HepG2 (cell line): ENCODE measurements around the gene KRT12. TPM values are rescaled to one million over a fixed set of nuclear protein-coding genes. Genes with fewer than 3 reads are reported as not detected.
A peak's percentile ranks its signal among the peaks of the same experiment; 100 is the strongest.

ENCODE experiments used
- ATF7 ChIP-seq, 2 experiments: fragments of 450-650 bp in 1 of 2; sonication (generic) in 1 of 2; formaldehyde crosslinking in 1 of 2; IDR thresholded peaks; 2 replicates each; pipeline versions ENCODE4 v1.4.0 to v1.6.1; 2016 to 2020; ENCODE audit warnings: antibody characterized with exemption in 1 of 2, mild to moderate bottlenecking in 1 of 2, missing genetic modification reagents in 1 of 2
- FOXA3 ChIP-seq: IDR thresholded peaks from 2 replicates; pipeline ENCODE4 v1.6.1; 2016; ENCODE audit warnings: missing genetic modification reagents, missing compliant biosample characterization
- HOXA3 ChIP-seq: sonication (generic); formaldehyde crosslinking; IDR thresholded peaks from 2 replicates; pipeline ENCODE4 v1.5.0; 2020; ENCODE audit warnings: missing genetic modification reagents
- MAFK ChIP-seq, 2 experiments: IDR thresholded peaks in 1 of 2; conservative IDR thresholded peaks in 1 of 2; 2 replicates each; pipeline ENCODE4 v1.6.1; 2011; ENCODE audit warnings: improper control_type of control experiment in 2 of 2, low read length in 2 of 2
- MTF1 ChIP-seq: sonication (generic); formaldehyde crosslinking; IDR thresholded peaks from 2 replicates; pipeline ENCODE4 v1.5.0; 2020; ENCODE audit warnings: missing genetic modification reagents
- RXRA ChIP-seq: sonication (generic); formaldehyde crosslinking; IDR thresholded peaks from 2 replicates; pipeline ENCODE4 v1.5.1; 2020; ENCODE audit warnings: missing genetic modification reagents
- ZBTB7A ChIP-seq: sonication (generic); formaldehyde crosslinking; IDR thresholded peaks from 2 replicates; pipeline ENCODE4 v1.8.0; 2022; ENCODE audit warnings: mild to moderate bottlenecking, missing genetic modification reagents
- ZNF557 ChIP-seq: sonication (generic); formaldehyde crosslinking; IDR thresholded peaks from 2 replicates; pipeline ENCODE4 v1.4.0; 2020; ENCODE audit warnings: missing genetic modification reagents
- ZNF704 ChIP-seq: sonication (generic); formaldehyde crosslinking; IDR thresholded peaks from 2 replicates; pipeline ENCODE4 v1.8.1; 2023; ENCODE audit warnings: mild to moderate bottlenecking, inconsistent platforms, moderate library complexity, missing genetic modification reagents, borderline replicate concordance
- polyA plus RNA-seq, 8 experiments: library from polyadenylated mRNA; depleted of rRNA in 3 of 8; stranded (reverse) in 7 of 8; unstranded in 1 of 8; fragments of >200 nt; fragmentation: Illumina TruSeq in 4 of 8; extraction: Trizol in 4 of 8; gene quantifications; 2 replicates each; pipeline versions ENCODE4 v1.2.1 to v1.2.3, GENCODE V29; 2011 to 2016; ENCODE audit warnings: low read depth in 4 of 8, missing spikeins in 1 of 8, mixed read lengths in 1 of 8; ENCODE audit not compliant: insufficient read depth in 1 of 8
- total RNA-seq, 5 experiments: library from RNA; depleted of rRNA; stranded (reverse); fragments of >200 nt; fragmentation: Illumina TruSeq; extraction: Trizol; gene quantifications; 2 replicates each; pipeline ENCODE4 v1.2.3, GENCODE V29; 2016; ENCODE audit warnings: low read depth in 1 of 5
- TF ChIP-seq, protein P1 (sequence below): sonication (generic); formaldehyde crosslinking; conservative IDR thresholded peaks from 2 replicates; pipeline ENCODE4 v1.8.0; 2022; ENCODE audit warnings: missing genetic modification reagents
- TF ChIP-seq, protein P2 (sequence below), 2 experiments: sonication (generic) in 1 of 2; formaldehyde crosslinking in 1 of 2; IDR thresholded peaks; 2 replicates each; pipeline versions ENCODE4 v1.4.0 to v1.6.1; 2016 to 2020; ENCODE audit warnings: borderline replicate concordance in 1 of 2, low read depth in 1 of 2, mild to moderate bottlenecking in 1 of 2, missing genetic modification reagents in 1 of 2
- TF ChIP-seq, protein P3 (sequence below): sonication (generic); formaldehyde crosslinking; IDR thresholded peaks from 2 replicates; pipeline ENCODE4 v1.4.0; 2020; ENCODE audit warnings: mild to moderate bottlenecking, missing genetic modification reagents

KRT12 gene
- total and polyA plus RNA-seq, 2 of the 13 experiments (the other 11 are each of a cell fraction or from before 2014, with no cell fraction given), result 0.07 to 0.09 TPM

DNA sequence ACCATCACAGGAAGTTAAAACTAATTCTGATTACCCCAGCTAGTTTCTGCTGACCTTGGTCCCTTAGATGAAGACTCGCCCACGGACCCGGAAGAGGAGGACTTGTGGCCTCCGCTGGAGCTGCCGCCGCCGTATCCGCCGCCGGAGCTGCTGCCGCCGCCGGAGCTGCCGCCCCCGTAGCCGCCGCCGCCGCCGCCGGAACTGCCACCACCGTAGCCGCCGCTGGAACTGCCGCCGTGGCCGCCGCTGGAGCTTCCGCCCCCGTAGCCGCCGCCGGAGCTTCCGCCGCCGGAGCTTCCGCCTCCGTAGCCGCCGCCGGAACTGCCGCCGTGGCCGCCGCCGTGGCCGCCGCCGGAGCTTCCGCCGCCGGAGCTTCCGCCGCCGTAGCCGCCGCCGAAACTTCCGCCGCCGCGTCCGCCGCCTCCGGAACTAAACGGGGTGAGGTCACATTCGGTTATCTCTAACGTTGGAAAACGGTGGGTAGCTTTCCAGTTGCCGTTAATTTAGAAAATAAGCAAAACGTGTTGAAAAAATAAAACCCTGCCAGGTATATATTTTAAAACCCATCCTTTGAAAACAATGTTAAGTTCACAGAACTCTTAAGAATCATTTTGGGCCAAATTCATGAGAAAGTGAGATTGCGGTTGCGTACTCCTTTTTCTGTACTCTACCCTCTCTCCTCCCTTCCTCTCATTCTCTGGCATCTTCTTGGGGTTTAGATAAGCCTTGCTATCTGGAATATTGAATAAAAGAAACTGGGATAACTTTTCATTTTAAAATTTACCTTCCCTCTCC is 48.1 kb downstream of the KRT12 start (continued):
- TF ChIP-seq, protein P1, sequence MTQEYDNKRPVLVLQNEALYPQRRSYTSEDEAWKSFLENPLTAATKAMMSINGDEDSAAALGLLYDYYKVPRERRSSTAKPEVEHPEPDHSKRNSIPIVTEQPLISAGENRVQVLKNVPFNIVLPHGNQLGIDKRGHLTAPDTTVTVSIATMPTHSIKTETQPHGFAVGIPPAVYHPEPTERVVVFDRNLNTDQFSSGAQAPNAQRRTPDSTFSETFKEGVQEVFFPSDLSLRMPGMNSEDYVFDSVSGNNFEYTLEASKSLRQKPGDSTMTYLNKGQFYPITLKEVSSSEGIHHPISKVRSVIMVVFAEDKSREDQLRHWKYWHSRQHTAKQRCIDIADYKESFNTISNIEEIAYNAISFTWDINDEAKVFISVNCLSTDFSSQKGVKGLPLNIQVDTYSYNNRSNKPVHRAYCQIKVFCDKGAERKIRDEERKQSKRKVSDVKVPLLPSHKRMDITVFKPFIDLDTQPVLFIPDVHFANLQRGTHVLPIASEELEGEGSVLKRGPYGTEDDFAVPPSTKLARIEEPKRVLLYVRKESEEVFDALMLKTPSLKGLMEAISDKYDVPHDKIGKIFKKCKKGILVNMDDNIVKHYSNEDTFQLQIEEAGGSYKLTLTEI (CRISPR knock-in tag), result no peak
- TF ChIP-seq FOXA3 (CRISPR knock-in tag) (no peak), MAFK (conservative IDR thresholded peaks at IDR 0.05 in 1 of 2, IDR thresholded peaks at IDR 0.05 in 1 of 2; ENCODE audit: low read length in 2 of 2) (peak; percentile 28 to 52; a peak in 1 of 4 replicates), ZBTB7A (CRISPR knock-in tag) (no peak), RXRA (CRISPR knock-in tag) (no peak), HOXA3 (CRISPR knock-in tag) (peak; percentile 83), ZNF557 (CRISPR knock-in tag) (no peak), ZNF704 (no peak), MTF1 (no peak), ATF7 (IDR thresholded peaks at IDR 0.05) (no peak), ATF7 (CRISPR knock-in tag; IDR thresholded peaks at IDR 0.05) (no peak)
- TF ChIP-seq, protein P2, sequence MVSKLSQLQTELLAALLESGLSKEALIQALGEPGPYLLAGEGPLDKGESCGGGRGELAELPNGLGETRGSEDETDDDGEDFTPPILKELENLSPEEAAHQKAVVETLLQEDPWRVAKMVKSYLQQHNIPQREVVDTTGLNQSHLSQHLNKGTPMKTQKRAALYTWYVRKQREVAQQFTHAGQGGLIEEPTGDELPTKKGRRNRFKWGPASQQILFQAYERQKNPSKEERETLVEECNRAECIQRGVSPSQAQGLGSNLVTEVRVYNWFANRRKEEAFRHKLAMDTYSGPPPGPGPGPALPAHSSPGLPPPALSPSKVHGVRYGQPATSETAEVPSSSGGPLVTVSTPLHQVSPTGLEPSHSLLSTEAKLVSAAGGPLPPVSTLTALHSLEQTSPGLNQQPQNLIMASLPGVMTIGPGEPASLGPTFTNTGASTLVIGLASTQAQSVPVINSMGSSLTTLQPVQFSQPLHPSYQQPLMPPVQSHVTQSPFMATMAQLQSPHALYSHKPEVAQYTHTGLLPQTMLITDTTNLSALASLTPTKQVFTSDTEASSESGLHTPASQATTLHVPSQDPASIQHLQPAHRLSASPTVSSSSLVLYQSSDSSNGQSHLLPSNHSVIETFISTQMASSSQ (IDR thresholded peaks at IDR 0.05; ENCODE audit: low read depth), result no peak
- TF ChIP-seq, protein P2 (CRISPR knock-in tag; IDR thresholded peaks at IDR 0.05; ENCODE audit: borderline replicate concordance), result no peak
- TF ChIP-seq, protein P3, sequence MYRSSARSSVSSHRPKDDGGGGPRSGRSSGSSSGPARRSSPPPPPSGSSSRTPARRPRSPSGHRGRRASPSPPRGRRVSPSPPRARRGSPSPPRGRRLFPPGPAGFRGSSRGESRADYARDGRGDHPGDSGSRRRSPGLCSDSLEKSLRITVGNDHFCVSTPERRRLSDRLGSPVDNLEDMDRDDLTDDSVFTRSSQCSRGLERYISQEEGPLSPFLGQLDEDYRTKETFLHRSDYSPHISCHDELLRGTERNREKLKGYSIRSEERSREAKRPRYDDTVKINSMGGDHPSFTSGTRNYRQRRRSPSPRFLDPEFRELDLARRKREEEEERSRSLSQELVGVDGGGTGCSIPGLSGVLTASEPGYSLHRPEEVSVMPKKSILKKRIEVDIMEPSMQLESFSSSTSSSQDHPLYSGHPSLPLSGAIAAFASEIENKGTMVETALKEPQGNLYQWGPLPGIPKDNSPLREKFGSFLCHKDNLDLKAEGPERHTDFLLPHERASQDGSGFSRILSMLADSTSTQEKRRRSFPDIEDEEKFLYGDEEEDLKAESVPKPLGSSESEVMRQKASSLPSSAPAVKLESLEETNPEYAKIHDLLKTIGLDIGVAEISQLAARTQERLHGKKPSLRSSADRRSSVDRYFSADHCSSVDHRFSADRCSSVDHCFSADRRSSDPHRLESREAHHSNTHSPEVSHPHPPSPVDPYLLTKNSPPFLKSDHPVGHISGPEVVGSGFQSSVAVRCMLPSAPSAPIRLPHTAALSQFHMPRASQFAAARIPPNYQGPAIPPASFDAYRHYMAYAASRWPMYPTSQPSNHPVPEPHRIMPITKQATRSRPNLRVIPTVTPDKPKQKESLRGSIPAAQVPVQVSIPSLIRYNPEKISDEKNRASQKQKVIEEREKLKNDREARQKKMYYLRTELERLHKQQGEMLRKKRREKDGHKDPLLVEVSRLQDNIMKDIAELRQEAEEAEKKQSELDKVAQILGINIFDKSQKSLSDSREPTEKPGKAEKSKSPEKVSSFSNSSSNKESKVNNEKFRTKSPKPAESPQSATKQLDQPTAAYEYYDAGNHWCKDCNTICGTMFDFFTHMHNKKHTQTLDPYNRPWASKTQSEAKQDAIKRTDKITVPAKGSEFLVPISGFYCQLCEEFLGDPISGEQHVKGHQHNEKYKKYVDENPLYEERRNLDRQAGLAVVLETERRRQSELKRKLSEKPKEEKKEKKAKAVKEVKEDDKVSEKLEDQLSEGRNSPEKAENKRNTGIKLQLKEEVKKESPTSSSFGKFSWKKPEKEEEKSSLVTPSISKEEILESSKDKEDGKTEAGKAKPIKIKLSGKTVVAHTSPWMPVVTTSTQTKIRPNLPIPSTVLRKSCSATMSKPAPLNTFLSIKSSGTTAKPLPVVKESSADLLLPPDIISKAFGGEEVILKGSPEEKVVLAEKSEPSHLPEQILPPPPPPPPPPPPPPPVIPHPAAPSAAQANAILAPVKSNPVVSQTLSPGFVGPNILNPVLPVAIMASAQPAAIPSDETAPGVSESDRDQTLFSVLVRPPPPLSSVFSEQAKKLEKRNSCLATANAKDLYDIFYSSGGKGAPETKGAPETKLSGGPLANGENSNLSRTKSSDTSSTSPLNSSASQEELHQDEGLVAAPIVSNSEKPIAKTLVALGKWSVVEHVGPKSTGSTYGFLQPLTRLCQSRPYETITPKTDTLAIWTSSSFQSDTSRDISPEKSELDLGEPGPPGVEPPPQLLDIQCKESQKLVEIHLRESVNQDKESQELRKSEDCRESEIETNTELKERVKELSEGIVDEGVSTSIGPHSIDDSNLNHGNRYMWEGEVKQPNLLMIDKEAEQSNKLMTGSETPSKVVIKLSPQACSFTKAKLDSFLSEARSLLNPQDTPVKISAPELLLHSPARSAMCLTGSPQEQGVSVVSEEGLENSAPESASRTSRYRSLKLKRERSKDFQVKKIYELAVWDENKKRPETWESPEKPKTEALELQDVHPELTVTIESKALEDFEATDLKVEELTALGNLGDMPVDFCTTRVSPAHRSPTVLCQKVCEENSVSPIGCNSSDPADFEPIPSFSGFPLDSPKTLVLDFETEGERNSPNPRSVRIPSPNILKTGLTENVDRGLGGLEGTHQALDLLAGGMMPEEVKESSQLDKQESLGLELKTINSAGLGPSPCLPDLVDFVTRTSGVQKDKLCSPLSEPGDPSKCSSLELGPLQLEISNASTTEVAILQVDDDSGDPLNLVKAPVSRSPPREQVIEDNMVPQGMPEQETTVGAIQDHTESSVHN (CRISPR knock-in tag), result no peak
